Peyer's patch (tissue), 4 donors: Measurements from ENCODE around the gene VTI1A. TPM values are rescaled to one million over a fixed set of nuclear protein-coding genes. Genes with fewer than 3 reads are reported as not detected.

Experiments used
- DNase-seq, 3 donors: peaks; one replicate each; pipeline ENCODE4 v3.0.0-alpha.2; 2017 to 2019
- H3K27ac ChIP-seq, 4 donors: fragments of 200-600 bp; sonication (generic); one replicate each; pipeline ENCODE4 v1.5.1; 2016 to 2019
- H3K27me3 ChIP-seq, 2 donors: fragments of 200-600 bp; sonication (generic); one replicate each; pipeline ENCODE4 v1.5.1; 2019
- H3K36me3 ChIP-seq, 3 donors: fragments of 200-600 bp; sonication (generic); one replicate each; pipeline ENCODE4 v1.5.1; 2016 to 2019
- H3K4me1 ChIP-seq, 4 donors: fragments of 200-600 bp; sonication (generic); one replicate each; pipeline ENCODE4 v1.5.1; 2016 to 2019
- H3K4me3 ChIP-seq, 4 donors: fragments of 200-600 bp; sonication (generic); 1 replicate in 3 of 4; 2 replicates in 1 of 4; pipeline ENCODE4 v1.5.1; 2016 to 2019; ENCODE audit warnings: mild to moderate bottlenecking in 1 of 4
- H3K9me3 ChIP-seq, 4 donors: fragments of 200-600 bp; sonication (generic); one replicate each; pipeline ENCODE4 v1.5.1; 2016 to 2019; ENCODE audit warnings: mild to moderate bottlenecking in 1 of 4
- CTCF ChIP-seq, 6 experiments: fragments of 450-650 bp in 4 of 6; fragments of 200-600 bp in 2 of 6; sonication (generic) in 1 of 6; IDR thresholded peaks; one replicate each; pipeline ENCODE4 v1.5.1; 2017 to 2019; ENCODE audit warnings: antibody characterized with exemption in 6 of 6, mild to moderate bottlenecking in 3 of 6, moderate library complexity in 1 of 6
- POLR2A ChIP-seq, 2 donors: fragments of 450-650 bp; IDR thresholded peaks; one replicate each; pipeline ENCODE4 v1.5.1; 2017; ENCODE audit warnings: antibody characterized with exemption in 2 of 2, mild to moderate bottlenecking in 2 of 2, moderate library complexity in 2 of 2
- total RNA-seq, 4 donors: library from RNA; depleted of rRNA; stranded (reverse); fragments of >200 nt; gene quantifications; one replicate each; pipeline ENCODE4 v1.1.0, GENCODE V29; 2016

The VTI1A gene
- total RNA-seq, 4 donors from 2014 or later = 97.2 to 710 (median 170) TPM

GRCh38 chr10:112779025-112779770 lies 332.2 kb downstream of the VTI1A start:
- Histone ChIP-seq H3K36me3 (no peaks in the 10 kb centered on the region), H3K4me1 (peaks cover 0 to 20% (median 2%) of the 10 kb centered on the region in 4 donors), H3K4me3 (no peak overlapping the region), H3K27me3 (no peaks in the 10 kb centered on the region), H3K9me3 (no peaks in the 10 kb centered on the region), H3K27ac (no peak overlapping the region)
- TF ChIP-seq CTCF (IDR thresholded peaks at IDR 0.05) = no peak
- TF ChIP-seq POLR2A (IDR thresholded peaks at IDR 0.05) = no peak
- no peak for DNase-seq

GRCh38 chr10:112782200-112782907 lies 335.3 kb downstream of the VTI1A start:
- Histone ChIP-seq H3K36me3 (no peaks in the 10 kb centered on the region), H3K4me1 (peaks cover 0 to 15% (median 0%) of the 10 kb centered on the region in 4 donors), H3K27me3 (no peaks in the 10 kb centered on the region), H3K27ac (no peak overlapping the region), H3K9me3 (no peaks in the 10 kb centered on the region), H3K4me3 (no peak overlapping the region)
- DNase-seq = peak in 1 of 3 donors; percentile 65
- TF ChIP-seq POLR2A (IDR thresholded peaks at IDR 0.05) (no peak), CTCF (IDR thresholded peaks at IDR 0.05) (no peak)

- Histone ChIP-seq H3K27ac (peak overlapping the region in 2 of 4 donors; percentile 57 to 64), H3K9me3 (no peaks in the 10 kb centered on the region), H3K36me3 (no peaks in the 10 kb centered on the region), H3K4me3 (peak overlapping the region in 1 of 4 donors; percentile 8), H3K4me1 (peaks cover 0 to 15% (median 0%) of the 10 kb centered on the region in 4 donors), H3K27me3 (no peaks in the 10 kb centered on the region)
- peak in 1 of 3 donors; percentile 67 for DNase-seq
- TF ChIP-seq CTCF (IDR thresholded peaks at IDR 0.05) (no peak), POLR2A (IDR thresholded peaks at IDR 0.05) (no peak)
These were observed 336.5 kb downstream of the VTI1A start for GRCh38 chr10:112783351-112784021.

GRCh38 chr10:112784022-112784461 lies 337.0 kb downstream of the VTI1A start:
- no peaks in the 10 kb centered on the region for H3K9me3 ChIP-seq
- no peaks in the 10 kb centered on the region for H3K27me3 ChIP-seq
- H3K4me3 ChIP-seq = peak overlapping the region in 1 of 4 donors; percentile 8
- H3K4me1 ChIP-seq = peaks cover 0 to 15% (median 0%) of the 10 kb centered on the region in 4 donors
- peak overlapping the region in 2 of 4 donors; percentile 57 to 64 for H3K27ac ChIP-seq
- H3K36me3 ChIP-seq = no peaks in the 10 kb centered on the region
- TF ChIP-seq POLR2A (IDR thresholded peaks at IDR 0.05) (no peak), CTCF (IDR thresholded peaks at IDR 0.05) (no peak)
- no peak for DNase-seq

GRCh38 chr10:112785089-112785488 lies 338.1 kb downstream of the VTI1A start:
- Histone ChIP-seq H3K27me3 (no peaks in the 10 kb centered on the region), H3K9me3 (no peaks in the 10 kb centered on the region), H3K4me3 (no peak overlapping the region), H3K27ac (peak overlapping the region in 2 of 4 donors; percentile 57 to 64), H3K36me3 (no peaks in the 10 kb centered on the region), H3K4me1 (peaks cover 0 to 15% (median 0%) of the 10 kb centered on the region in 4 donors)
- TF ChIP-seq POLR2A (IDR thresholded peaks at IDR 0.05) = no peak
- TF ChIP-seq CTCF (IDR thresholded peaks at IDR 0.05) = no peak
- no peak for DNase-seq
